GM12801 (cell line): ENCODE data around the gene SEL1L2.

Source experiments
- CTCF ChIP-seq: IDR thresholded peaks from one replicate; pipeline ENCODE4 v1.5.1; 2011; ENCODE audit warnings: control low read depth; ENCODE audit not compliant: insufficient read length; ENCODE audit errors: extremely low read depth

SEL1L2 gene

GRCh38 chr20:13865156-13865555 lies 125.3 kb downstream of the SEL1L2 start:
- no peak for TF ChIP-seq CTCF

- TF ChIP-seq CTCF = no peak
Observed at GRCh38 chr20:13863244-13863643, 127.2 kb downstream of the SEL1L2 start.

- TF ChIP-seq CTCF = no peak
Observed at GRCh38 chr20:13862245-13862644, 128.2 kb downstream of the SEL1L2 start.

DNA sequence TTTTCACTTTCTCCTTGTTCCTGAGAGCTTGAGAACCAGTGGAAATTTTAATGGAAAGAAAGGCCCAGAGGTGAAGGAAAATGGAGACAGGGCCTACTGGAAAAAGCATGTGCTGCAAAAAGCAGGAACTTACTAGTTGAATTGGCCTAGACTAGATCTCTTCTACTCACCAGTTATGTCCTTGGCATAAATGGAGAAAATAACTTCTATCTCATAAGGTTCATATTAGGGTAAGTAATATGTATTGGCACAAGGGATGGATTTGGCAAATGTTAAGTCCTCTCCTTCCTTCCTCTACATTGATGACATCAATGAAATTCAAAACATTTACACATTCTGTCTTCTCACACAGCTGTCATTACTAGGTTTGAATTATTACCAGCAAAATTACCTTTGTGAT lies 131.5 kb downstream of the SEL1L2 start:
- TF ChIP-seq CTCF = no peak

- TF ChIP-seq CTCF = no peak
Observed at GRCh38 chr20:13858439-13858838, 132.0 kb downstream of the SEL1L2 start.

DNA sequence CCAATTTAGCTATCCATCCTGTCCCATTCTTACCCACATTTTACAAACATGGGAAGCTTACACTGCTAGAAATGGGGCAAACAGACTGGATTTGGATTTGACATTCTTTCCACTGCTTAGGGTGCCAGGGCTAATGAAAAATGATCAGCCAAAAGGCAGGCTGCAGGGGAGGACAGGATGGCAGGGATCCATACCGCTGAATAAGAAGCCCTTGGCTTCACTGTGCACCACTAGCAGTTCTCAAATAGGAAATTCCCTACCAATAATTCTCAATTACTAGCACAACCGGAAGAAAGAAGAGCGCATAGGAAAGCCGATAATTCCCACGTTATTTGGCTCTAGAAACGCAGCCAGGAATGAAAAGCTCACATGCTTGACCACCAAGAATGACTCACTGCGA lies 132.5 kb downstream of the SEL1L2 start:
- TF ChIP-seq CTCF = no peak

DNA sequence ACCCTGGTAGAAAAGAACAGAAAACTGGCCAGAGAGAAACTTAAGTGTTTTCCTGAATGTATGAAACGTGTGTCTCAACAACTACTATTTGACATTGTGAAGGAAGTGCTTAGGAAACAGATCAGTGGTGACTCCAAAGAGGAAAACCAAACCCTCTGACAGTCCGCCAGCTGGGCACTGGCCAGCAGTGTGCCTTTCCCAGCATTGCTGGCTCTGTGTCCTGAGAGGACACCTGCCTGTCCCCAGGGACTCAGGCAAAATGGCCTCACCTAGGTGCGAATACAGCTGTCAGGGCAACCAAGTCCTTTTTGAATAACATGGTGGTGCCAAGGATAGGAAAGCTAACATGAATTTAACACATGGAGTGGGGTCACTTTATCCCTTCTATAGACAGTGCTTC lies 133.1 kb downstream of the SEL1L2 start:
- no peak for TF ChIP-seq CTCF

- no peak for TF ChIP-seq CTCF
Observed at GRCh38 chr20:13856354-13856753, 134.1 kb downstream of the SEL1L2 start.
